Right atrium auricular region (tissue), 2 donors: ENCODE data around the gene TMUB2. TPM values are rescaled to one million over a fixed set of nuclear protein-coding genes. Genes with fewer than 3 reads are reported as not detected.

ENCODE experiments used
- DNase-seq: peaks from one replicate; pipeline ENCODE4 v3.0.0-alpha.2; 2019; ENCODE audit warnings: low spot score
- H3K27ac ChIP-seq, 2 donors: fragments of 200-600 bp; sonication (generic); 1 replicate in 1 of 2; 2 replicates in 1 of 2; pipeline ENCODE4 v1.5.1; 2016 to 2019
- H3K27me3 ChIP-seq, 2 donors: fragments of 200-600 bp; sonication (generic); one replicate each; pipeline versions ENCODE4 v1.5.1 to v1.6.0; 2017 to 2019
- H3K36me3 ChIP-seq: fragments of 200-600 bp; sonication (generic); one replicate; pipeline ENCODE4 v1.5.1; 2016
- H3K4me1 ChIP-seq, 2 donors: fragments of 200-600 bp; sonication (generic); one replicate each; pipeline versions ENCODE4 v1.5.1 to v1.6.0; 2017 to 2019
- H3K4me3 ChIP-seq, 2 donors: fragments of 200-600 bp; sonication (generic); 1 replicate in 1 of 2; 2 replicates in 1 of 2; pipeline ENCODE4 v1.5.1; 2017 to 2019; ENCODE audit warnings: mild to moderate bottlenecking in 1 of 2, moderate library complexity in 1 of 2
- H3K9me3 ChIP-seq, 2 donors: fragments of 200-600 bp; sonication (generic); one replicate each; pipeline ENCODE4 v1.5.1; 2019
- total RNA-seq, 2 donors: library from RNA; depleted of rRNA; stranded (reverse); fragments of >200 nt; gene quantifications; one replicate each; pipeline ENCODE4 v1.1.0, GENCODE V29; 2016
- TF ChIP-seq, protein P1 (sequence below), 2 donors: fragments of 200-600 bp; sonication (generic); IDR thresholded peaks; one replicate each; pipeline ENCODE4 v1.5.1; 2019; ENCODE audit warnings: antibody characterized with exemption in 2 of 2

Gene TMUB2
- total RNA-seq, 2 donors from 2014 or later = 26.4 to 26.6 TPM

DNA sequence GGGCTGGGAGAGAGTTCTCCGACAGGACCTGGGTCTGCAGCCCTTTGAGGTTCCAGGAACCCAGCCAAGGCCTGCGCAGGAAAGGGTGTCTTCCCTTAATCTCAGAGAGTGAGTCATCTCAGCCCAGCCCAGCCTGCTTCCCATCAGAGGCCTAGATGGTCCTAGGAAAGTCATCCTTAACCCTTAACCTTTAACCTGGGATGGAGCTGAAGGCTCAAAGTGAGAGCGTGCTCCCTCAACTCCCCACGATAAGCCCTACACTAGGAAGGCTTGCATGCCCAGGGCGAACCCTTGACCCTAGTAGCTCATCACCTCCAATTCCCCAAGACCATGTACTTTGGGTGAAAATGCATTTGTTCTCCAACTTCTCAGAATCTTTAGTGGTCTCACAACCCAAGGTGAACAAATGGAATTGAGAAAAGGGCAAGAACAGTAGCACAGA, 17.7 kb downstream of the TMUB2 start:
- H3K27me3 ChIP-seq = no peaks in the 10 kb centered on the region
- H3K4me3 ChIP-seq = no peak overlapping the region
- H3K27ac ChIP-seq = no peak overlapping the region
- TF ChIP-seq, protein P1, sequence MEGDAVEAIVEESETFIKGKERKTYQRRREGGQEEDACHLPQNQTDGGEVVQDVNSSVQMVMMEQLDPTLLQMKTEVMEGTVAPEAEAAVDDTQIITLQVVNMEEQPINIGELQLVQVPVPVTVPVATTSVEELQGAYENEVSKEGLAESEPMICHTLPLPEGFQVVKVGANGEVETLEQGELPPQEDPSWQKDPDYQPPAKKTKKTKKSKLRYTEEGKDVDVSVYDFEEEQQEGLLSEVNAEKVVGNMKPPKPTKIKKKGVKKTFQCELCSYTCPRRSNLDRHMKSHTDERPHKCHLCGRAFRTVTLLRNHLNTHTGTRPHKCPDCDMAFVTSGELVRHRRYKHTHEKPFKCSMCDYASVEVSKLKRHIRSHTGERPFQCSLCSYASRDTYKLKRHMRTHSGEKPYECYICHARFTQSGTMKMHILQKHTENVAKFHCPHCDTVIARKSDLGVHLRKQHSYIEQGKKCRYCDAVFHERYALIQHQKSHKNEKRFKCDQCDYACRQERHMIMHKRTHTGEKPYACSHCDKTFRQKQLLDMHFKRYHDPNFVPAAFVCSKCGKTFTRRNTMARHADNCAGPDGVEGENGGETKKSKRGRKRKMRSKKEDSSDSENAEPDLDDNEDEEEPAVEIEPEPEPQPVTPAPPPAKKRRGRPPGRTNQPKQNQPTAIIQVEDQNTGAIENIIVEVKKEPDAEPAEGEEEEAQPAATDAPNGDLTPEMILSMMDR (IDR thresholded peaks at IDR 0.05) = no peak
- no peaks in the 10 kb centered on the region for H3K9me3 ChIP-seq
- H3K36me3 ChIP-seq = peaks cover 32% of the 10 kb centered on the region
- DNase-seq = no peak
- H3K4me1 ChIP-seq = peaks cover 0 to 26% of the 10 kb centered on the region in 2 donors

DNA sequence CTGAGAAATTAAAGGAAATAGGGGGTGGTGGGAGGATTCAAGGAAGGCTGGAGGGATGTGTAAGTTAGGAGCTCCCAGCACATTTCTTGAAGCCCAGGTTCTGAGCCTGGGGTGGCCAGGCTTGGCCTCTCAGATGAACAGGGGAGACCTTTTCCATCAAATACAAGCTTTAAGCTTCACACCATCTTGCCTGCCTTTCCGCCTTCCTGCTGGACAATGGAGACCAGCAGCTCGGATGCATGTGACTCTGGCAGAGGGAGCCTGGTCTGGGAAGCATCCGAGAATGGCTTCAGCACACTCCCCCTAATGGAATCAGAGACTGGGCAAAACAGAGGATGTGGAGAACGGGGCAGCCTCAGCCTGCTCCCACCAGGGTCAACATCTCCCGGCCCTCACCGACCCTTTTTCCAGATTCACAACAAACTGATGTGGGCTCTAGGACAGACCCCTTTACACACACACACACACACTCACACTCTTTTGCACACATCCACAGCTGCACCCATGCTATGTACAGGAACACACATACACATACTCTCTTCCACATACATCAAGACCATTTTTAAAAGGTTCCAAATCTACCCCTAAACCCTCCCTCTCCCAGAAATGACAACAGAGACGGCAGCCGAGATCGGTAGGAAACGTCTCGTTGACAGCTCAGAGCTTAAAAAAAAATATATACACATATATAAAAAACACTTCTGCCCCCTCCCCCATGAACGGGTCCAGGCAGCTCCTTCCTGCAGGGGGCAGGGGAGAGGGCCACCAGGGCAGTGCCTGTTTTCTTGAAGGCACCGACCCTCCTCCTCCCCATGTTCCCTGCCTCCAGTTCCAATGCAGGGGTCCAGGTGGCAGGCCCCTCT, 19.4 kb downstream of the TMUB2 start:
- no peak for DNase-seq
- Histone ChIP-seq H3K4me3 (no peak overlapping the region), H3K27me3 (no peaks in the 10 kb centered on the region), H3K9me3 (no peaks in the 10 kb centered on the region), H3K36me3 (peaks cover 42% of the 10 kb centered on the region), H3K4me1 (peaks cover 0 to 32% of the 10 kb centered on the region in 2 donors), H3K27ac (no peak overlapping the region)
- TF ChIP-seq, protein P1 (IDR thresholded peaks at IDR 0.05) = no peak

DNA sequence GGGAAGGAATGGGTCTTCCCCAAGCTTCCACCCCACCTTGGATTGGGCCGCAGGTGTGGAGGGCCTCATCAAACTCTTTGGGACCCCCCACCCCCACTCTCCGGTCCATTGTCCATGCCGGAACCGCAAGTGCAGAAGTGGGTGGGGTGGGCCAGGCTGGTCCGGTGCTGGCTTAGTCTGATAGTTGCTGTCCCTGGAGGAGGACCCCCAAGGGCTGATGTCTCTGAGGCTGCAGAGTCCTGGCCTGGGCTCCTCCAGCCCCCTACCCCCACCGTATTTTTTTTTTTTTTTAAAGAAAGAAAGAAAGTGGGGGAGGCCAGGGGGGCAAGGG, 20.0 kb downstream of the TMUB2 start:
- DNase-seq = no peak
- Histone ChIP-seq H3K4me1 (peaks cover 0 to 32% of the 10 kb centered on the region in 2 donors), H3K27me3 (no peaks in the 10 kb centered on the region), H3K9me3 (no peaks in the 10 kb centered on the region), H3K4me3 (no peak overlapping the region), H3K27ac (no peak overlapping the region), H3K36me3 (peaks cover 47% of the 10 kb centered on the region)
- TF ChIP-seq, protein P1 (IDR thresholded peaks at IDR 0.05) = no peak

DNA sequence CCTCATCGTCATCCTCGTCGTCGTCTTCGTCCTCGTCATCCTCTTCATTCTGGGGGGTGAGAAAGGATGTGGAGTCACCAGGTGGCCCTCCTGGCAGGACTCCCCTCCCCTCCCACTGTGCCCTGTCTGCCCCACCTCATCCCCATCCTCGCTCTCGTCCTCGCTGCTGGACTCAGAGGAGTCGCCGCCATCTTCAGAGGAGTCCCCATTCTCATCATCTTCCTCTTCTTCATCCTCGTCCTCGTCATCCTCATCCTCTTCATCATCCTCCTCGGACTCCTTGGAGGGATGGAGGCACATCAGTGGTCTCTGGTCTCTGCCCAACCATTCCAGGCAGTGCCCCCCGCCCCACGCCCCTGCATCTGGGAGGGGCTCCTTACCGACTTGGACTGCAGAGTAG, 20.5 kb downstream of the TMUB2 start:
- Histone ChIP-seq H3K36me3 (peaks cover 47% of the 10 kb centered on the region), H3K4me1 (peaks cover 0 to 32% of the 10 kb centered on the region in 2 donors), H3K9me3 (no peaks in the 10 kb centered on the region), H3K27me3 (no peaks in the 10 kb centered on the region), H3K27ac (no peak overlapping the region), H3K4me3 (no peak overlapping the region)
- TF ChIP-seq, protein P1 (IDR thresholded peaks at IDR 0.05) = no peak
- DNase-seq = no peak

DNA sequence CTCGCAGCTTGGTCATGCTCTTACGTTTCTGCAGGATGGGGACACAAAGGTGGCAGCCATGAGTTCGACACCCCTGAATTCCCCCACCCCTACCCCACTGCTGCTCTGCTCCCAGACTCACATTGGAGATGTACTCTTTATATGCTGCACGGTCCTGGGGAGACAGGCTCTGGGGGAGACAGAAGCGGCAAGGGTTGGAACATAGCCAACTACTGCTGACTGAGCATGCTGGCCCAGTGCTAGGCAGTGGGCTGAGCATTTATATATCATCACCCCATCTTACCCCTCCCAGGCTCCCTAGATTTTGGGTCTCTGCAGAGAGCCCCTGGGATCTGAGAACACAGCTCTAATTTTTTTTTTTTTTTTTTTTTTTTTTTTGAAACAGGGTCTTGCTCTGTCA, 21.0 kb downstream of the TMUB2 start:
- TF ChIP-seq, protein P1 (IDR thresholded peaks at IDR 0.05) = no peak
- Histone ChIP-seq H3K4me1 (peaks cover 0 to 32% of the 10 kb centered on the region in 2 donors), H3K27me3 (no peaks in the 10 kb centered on the region), H3K36me3 (peaks cover 47% of the 10 kb centered on the region), H3K27ac (no peak overlapping the region), H3K9me3 (no peaks in the 10 kb centered on the region), H3K4me3 (no peak overlapping the region)
- DNase-seq = no peak
